ENCODE measurements around the gene KMT2A.

The KMT2A gene

GRCh38 chr11:118536726-118537125, 100.4 kb downstream of the KMT2A start:
- Histone ChIP-seq H3K9me3 (replicated peaks in 1 of 11) (no peaks in the 10 kb centered on the region), H4K20me1 (no peaks in the 10 kb centered on the region), H3K4me2 (no peak overlapping the region), H3K9ac (no peak overlapping the region), H3K4me3 (no peak overlapping the region), H3K27me3 (no peaks in the 10 kb centered on the region; a peak in 1 of 22 replicates), H3K36me3 (peaks cover 0 to 14% (median 3%) of the 10 kb centered on the region in 11 experiments; a peak in 8 of 22 replicates), H3K4me1 (peaks cover 0 to 7% (median 4%) of the 10 kb centered on the region in 10 experiments; a peak in 13 of 20 replicates), H3K27ac (no peak overlapping the region)
- TF ChIP-seq Cebpa-rat (IDR thresholded peaks at IDR 0.05): no peak

GRCh38 chr11:118537409-118537980, 101.2 kb downstream of the KMT2A start:
- TF ChIP-seq Cebpa-rat (IDR thresholded peaks at IDR 0.05): no peak
- no peak overlapping the region for H3K9ac ChIP-seq
- no peaks in the 10 kb centered on the region for H4K20me1 ChIP-seq
- no peak overlapping the region for H3K4me3 ChIP-seq
- no peaks in the 10 kb centered on the region for H3K27me3 ChIP-seq
- peaks cover 0 to 22% (median 9%) of the 10 kb centered on the region in 11 experiments; a peak in 11 of 22 replicates for H3K36me3 ChIP-seq
- 0 out of 20 replicates have a peak, but pooled peaks cover 0 to 4% (median 0%) of the 10 kb centered on the region in 10 experiments for H3K4me1 ChIP-seq
- no peak overlapping the region for H3K4me2 ChIP-seq
- no peaks in the 10 kb centered on the region for H3K9me3 ChIP-seq (replicated peaks in 1 of 11)
- H3K27ac ChIP-seq: no peak overlapping the region

GRCh38 chr11:118544010-118544646, 107.8 kb downstream of the KMT2A start:
- H3K36me3 ChIP-seq: peaks cover 6 to 57% (median 36%) of the 10 kb centered on the region in 11 experiments; a peak in 17 of 22 replicates
- no peaks in the 10 kb centered on the region for H3K4me1 ChIP-seq
- no peak for TF ChIP-seq Cebpa-rat (IDR thresholded peaks at IDR 0.05)
- H3K9ac ChIP-seq: no peak overlapping the region
- H4K20me1 ChIP-seq: no peaks in the 10 kb centered on the region; a peak in 2 of 22 replicates
- no peak overlapping the region for H3K4me3 ChIP-seq
- no peak overlapping the region for H3K27ac ChIP-seq
- H3K27me3 ChIP-seq: no peaks in the 10 kb centered on the region
- no peak overlapping the region for H3K4me2 ChIP-seq
- no peaks in the 10 kb centered on the region for H3K9me3 ChIP-seq (replicated peaks in 1 of 11)

- Histone ChIP-seq H3K27ac (no peak overlapping the region), H3K9ac (0 out of 22 replicates have a peak overlapping the region, but pooled peaks of 1 of the 11 experiments have one; percentile 5), H3K4me1 (no peaks in the 10 kb centered on the region), H3K27me3 (no peaks in the 10 kb centered on the region), H3K36me3 (peaks cover 6 to 58% (median 36%) of the 10 kb centered on the region in 11 experiments; a peak in 17 of 22 replicates), H3K9me3 (replicated peaks in 1 of 11) (no peaks in the 10 kb centered on the region), H4K20me1 (no peaks in the 10 kb centered on the region; a peak in 2 of 22 replicates), H3K4me2 (no peak overlapping the region), H3K4me3 (no peak overlapping the region)
- TF ChIP-seq Cebpa-rat (IDR thresholded peaks at IDR 0.05): no peak
Measured at GRCh38 chr11:118544647-118545010, 108.3 kb downstream of the KMT2A start.

GRCh38 chr11:118545533-118545932, 109.2 kb downstream of the KMT2A start:
- Histone ChIP-seq H3K4me2 (no peak overlapping the region), H3K27ac (no peak overlapping the region), H3K9ac (no peak overlapping the region), H3K4me1 (no peaks in the 10 kb centered on the region), H3K9me3 (replicated peaks in 1 of 11) (no peaks in the 10 kb centered on the region), H3K36me3 (peaks cover 6 to 67% (median 36%) of the 10 kb centered on the region in 11 experiments; a peak in 17 of 22 replicates), H4K20me1 (no peaks in the 10 kb centered on the region; a peak in 2 of 22 replicates), H3K4me3 (no peak overlapping the region), H3K27me3 (no peaks in the 10 kb centered on the region)
- TF ChIP-seq Cebpa-rat (IDR thresholded peaks at IDR 0.05): no peak

GRCh38 chr11:118547132-118547531, 110.8 kb downstream of the KMT2A start:
- H4K20me1 ChIP-seq: no peaks in the 10 kb centered on the region; a peak in 2 of 22 replicates
- H3K36me3 ChIP-seq: peaks cover 17 to 75% (median 45%) of the 10 kb centered on the region in 11 experiments
- no peak overlapping the region for H3K27ac ChIP-seq
- H3K9ac ChIP-seq: no peak overlapping the region
- no peaks in the 10 kb centered on the region for H3K9me3 ChIP-seq (replicated peaks in 1 of 11)
- H3K4me1 ChIP-seq: no peaks in the 10 kb centered on the region
- H3K4me3 ChIP-seq: no peak overlapping the region
- H3K27me3 ChIP-seq: no peaks in the 10 kb centered on the region
- TF ChIP-seq Cebpa-rat (IDR thresholded peaks at IDR 0.05): no peak
- H3K4me2 ChIP-seq: no peak overlapping the region

- no peak overlapping the region for H3K27ac ChIP-seq
- no peaks in the 10 kb centered on the region for H3K4me1 ChIP-seq
- H3K4me3 ChIP-seq: no peak overlapping the region
- H3K36me3 ChIP-seq: peaks cover 36 to 80% (median 64%) of the 10 kb centered on the region in 11 experiments
- H4K20me1 ChIP-seq: no peaks in the 10 kb centered on the region
- no peak for TF ChIP-seq Cebpa-rat (IDR thresholded peaks at IDR 0.05)
- no peak overlapping the region for H3K9ac ChIP-seq
- H3K9me3 ChIP-seq (replicated peaks in 1 of 11): no peaks in the 10 kb centered on the region
- no peaks in the 10 kb centered on the region for H3K27me3 ChIP-seq
- no peak overlapping the region for H3K4me2 ChIP-seq
Measured at GRCh38 chr11:118552341-118552740, 116.0 kb downstream of the KMT2A start.

GRCh38 chr11:118560806-118561205, 124.5 kb downstream of the KMT2A start:
- H3K4me2 ChIP-seq: no peak overlapping the region
- no peak overlapping the region for H3K4me3 ChIP-seq
- peaks cover 0 to 11% (median 6%) of the 10 kb centered on the region in 10 experiments; a peak in 14 of 20 replicates for H3K4me1 ChIP-seq
- H4K20me1 ChIP-seq: no peaks in the 10 kb centered on the region
- no peaks in the 10 kb centered on the region for H3K27me3 ChIP-seq
- no peak overlapping the region for H3K9ac ChIP-seq
- peaks cover 4 to 37% (median 28%) of the 10 kb centered on the region in 11 experiments; a peak in 20 of 22 replicates for H3K36me3 ChIP-seq
- no peaks in the 10 kb centered on the region for H3K9me3 ChIP-seq (replicated peaks in 1 of 11)
- TF ChIP-seq Cebpa-rat (IDR thresholded peaks at IDR 0.05): no peak
- no peak overlapping the region for H3K27ac ChIP-seq

- H3K27ac ChIP-seq: no peak overlapping the region
- peaks cover 0 to 13% (median 6%) of the 10 kb centered on the region in 10 experiments; a peak in 14 of 20 replicates for H3K4me1 ChIP-seq
- no peaks in the 10 kb centered on the region for H3K27me3 ChIP-seq
- H3K36me3 ChIP-seq: peaks cover 0 to 6% (median 0%) of the 10 kb centered on the region in 11 experiments; a peak in 2 of 22 replicates
- H4K20me1 ChIP-seq: no peaks in the 10 kb centered on the region
- peak overlapping the region in 10 of 11 experiments; percentile 39 to 92 (median 72); a peak in 21 of 22 replicates for H3K4me2 ChIP-seq
- H3K4me3 ChIP-seq: no peak overlapping the region
- H3K9ac ChIP-seq: peak overlapping the region in 5 of 11 experiments; percentile 23 to 44 (median 32); a peak in 6 of 22 replicates
- no peaks in the 10 kb centered on the region for H3K9me3 ChIP-seq (replicated peaks in 1 of 11)
- TF ChIP-seq Cebpa-rat (IDR thresholded peaks at IDR 0.05): no peak
Measured at GRCh38 chr11:118565051-118565450, 128.8 kb downstream of the KMT2A start.

Measured in BLaER1 treated with 17β-estradiol and CSF1 and Interleukin-3, amounts not matched to agents 10 nM and 100 nM (cell line).